ACHN (cell line): Measurements from ENCODE around the gene HOXA11.

Experiments
- DNase-seq: peaks from one replicate; pipeline ENCODE4 v3.0.0-alpha.2; 2015
- in situ Hi-C: cut with HindIII; loops from 2 replicates; pipeline ENCODE4 v1.10.0; 2017; ENCODE audit warnings: low sequenced_read_pairs, low pct_ligation_motif_present, low pct_unique_long_range_greater_than_20kb

The HOXA11 gene

DNA sequence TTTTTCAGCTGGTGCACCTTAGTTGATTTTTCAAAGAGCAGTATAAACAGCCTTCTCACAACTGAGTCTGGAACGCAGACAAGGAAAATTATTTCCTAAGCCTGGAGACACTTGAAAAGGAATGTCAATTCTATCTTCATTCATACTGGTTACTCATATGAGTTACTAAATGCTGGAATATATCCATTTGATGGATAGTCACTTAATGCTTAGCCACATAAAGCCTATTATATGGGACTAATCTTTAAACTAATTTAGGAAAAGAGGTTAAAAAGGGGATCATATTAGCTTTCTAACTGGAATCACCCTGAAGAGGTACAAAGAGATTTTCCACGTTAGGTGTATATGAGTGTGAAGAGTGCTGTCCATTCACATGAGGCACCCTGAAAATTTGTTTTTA is 52.8 kb downstream of the HOXA11 start:
- DNase-seq: no peak
- in situ Hi-C loops: no loop called here

DNA sequence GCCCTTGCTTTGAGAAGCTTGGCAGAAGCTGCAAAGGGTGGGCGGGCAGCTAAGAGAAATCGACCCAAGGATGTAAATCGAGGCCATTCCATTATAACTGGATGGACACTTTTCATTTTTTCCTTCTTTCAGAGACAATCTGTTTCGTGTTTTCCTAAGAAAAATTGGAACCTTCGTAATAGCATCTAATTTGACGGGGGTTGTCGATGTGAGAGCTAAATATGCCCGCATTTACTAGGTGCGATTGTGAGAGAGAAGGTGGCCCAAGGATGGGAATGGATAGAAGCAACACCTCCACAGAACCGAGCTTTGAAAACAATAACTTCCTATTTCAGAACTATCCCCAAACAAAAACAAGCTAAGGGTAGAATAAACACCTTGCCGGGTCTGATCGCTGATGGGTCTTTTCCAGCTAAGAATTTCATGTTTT is 53.6 kb downstream of the HOXA11 start:
- DNase-seq: no peak
- in situ Hi-C loops: no loop called here
